C4-2B (cell line): ENCODE measurements around the gene ARHGAP45.
A peak's percentile ranks its signal among the peaks of the same experiment; 100 is the strongest.

ENCODE experiments used
- H3K27ac ChIP-seq: fragments of 450-650 bp; 2 replicates; pipeline ENCODE4 v1.5.1; 2017
- CTCF ChIP-seq: fragments of 450-650 bp; conservative IDR thresholded peaks from 2 replicates; pipeline ENCODE4 v1.5.1; 2017; ENCODE audit warnings: mild to moderate bottlenecking
- ZFX ChIP-seq: fragments of 450-650 bp; IDR thresholded peaks from 2 replicates; pipeline ENCODE4 v1.6.1; 2017

Gene ARHGAP45

GRCh38 chr19:1061987-1062386, 5.0 kb upstream of the ARHGAP45 start:
- TF ChIP-seq CTCF (no peak), ZFX (no peak)
- no peak overlapping the region for H3K27ac ChIP-seq

- TF ChIP-seq ZFX (no peak), CTCF (no peak)
- H3K27ac ChIP-seq, result no peak overlapping the region
These were observed 4.5 kb upstream of the ARHGAP45 start for GRCh38 chr19:1062387-1063029.

DNA sequence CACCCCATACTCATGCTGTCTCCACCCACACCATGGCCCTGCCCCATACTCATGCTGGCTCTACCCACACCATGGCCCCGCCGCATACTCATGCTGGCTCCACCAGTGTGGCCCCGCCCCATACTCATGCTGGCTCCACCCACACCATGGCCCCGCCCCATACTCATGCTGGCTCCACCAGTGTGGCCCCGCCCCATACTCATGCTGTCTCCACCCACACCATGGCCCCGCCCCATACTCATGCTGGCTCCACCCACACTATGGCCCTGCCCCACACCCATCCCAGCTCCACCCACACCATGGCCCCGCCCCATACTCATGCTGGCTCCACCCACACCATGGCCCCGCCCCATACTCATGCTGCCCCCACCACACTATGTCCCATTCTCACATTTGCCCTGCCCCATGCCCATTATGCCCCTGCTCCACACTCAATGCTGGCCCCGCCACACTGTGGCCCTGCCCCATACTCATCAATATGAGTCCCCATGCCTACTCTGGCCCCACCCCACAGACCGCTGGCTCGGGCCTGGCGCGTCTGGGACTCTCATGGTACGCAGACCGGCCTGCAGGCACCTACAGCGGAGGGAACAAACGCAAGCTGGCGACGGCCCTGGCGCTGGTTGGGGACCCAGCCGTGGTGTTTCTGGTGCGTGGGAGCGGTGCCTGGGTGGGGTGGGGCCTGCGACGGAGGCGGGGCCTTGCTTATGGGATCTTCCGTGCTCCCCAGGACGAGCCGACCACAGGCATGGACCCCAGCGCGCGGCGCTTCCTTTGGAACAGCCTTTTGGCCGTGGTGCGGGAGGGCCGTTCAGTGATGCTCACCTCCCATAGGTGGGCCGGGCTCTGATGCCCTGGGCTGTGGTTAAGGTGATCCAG, 3.7 kb upstream of the ARHGAP45 start:
- no peak overlapping the region for H3K27ac ChIP-seq
- no peak for TF ChIP-seq CTCF
- TF ChIP-seq ZFX, result no peak

DNA sequence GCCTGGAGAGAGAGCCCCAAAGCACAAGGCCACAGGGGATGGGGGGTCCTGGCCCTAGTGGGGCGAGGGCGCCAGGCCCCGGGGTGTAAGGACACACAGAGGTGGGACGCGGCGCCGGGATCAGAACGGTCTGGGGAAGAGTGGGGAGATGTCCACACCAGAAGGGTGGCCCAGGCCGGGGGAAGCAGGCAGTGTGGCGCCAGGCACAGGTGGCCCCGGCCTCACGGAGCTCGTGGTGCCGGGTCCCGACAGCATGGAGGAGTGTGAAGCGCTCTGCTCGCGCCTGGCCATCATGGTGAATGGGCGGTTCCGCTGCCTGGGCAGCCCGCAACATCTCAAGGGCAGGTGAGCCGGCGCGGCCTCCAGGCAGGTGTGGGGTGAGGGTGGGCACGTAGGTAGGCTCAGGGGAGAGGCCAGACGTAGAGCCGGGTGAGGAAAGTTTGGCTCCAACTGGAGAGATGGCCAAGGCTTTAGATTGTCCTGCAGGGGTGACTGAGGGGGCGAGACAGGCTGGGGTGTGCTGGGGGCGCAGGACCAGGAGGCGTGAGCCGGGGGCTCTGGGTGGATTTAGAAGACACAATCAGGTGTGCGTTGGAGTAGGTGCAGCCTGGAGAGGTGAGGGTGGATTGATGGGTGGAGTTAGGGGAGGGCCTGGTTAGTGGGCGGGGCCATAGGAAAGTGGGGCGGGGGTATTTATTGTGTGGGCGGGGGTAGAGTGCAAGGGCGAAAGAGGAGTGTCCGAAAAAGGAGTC, 2.9 kb upstream of the ARHGAP45 start:
- TF ChIP-seq CTCF, result no peak
- H3K27ac ChIP-seq, result no peak overlapping the region

GRCh38 chr19:1064661-1065605, 2.0 kb upstream of the ARHGAP45 start:
- H3K27ac ChIP-seq, result peak overlapping the region; percentile 36; the same call in 1 of the 2 replicates
- TF ChIP-seq CTCF (no peak), ZFX (no peak)

DNA sequence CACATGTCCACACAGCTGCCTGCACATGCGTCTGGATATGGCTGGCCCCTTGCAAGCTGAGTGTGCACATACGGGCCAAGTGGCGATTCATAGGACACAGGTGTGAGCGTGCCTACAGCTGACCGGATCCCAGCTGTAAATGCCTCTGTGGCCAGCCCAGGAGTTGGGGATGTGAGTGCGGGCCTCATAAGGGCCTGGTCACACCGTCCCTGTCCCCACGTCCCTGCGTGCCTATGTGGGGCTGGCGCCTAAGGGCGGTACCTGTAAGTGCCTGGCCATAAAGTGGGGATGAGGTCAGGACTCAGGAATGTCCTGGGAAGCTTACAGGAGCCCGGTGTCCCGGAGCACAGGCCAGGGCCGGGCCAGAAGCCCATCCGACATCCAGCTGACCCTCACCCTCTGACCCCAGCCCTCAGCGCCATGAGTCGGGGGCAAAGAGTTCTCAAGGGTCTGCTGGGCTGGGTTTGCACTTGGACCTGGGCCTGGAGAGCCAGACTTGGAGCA, 1.3 kb upstream of the ARHGAP45 start:
- no peak for TF ChIP-seq ZFX
- no peak for TF ChIP-seq CTCF
- peak overlapping the region; percentile 36; the same call in 1 of the 2 replicates for H3K27ac ChIP-seq
